NCI-H1092 (cell line): ENCODE data around the gene MBNL1.
"Not testable (repeated sequence)": the region's sequence is repeated elsewhere in the genome, so short reads cannot be mapped to it uniquely, and the experiment has no call there.

Experiments used
- DNase-seq: peaks from one replicate; lab custom pipeline; 2025; lab: John Stamatoyannopoulos, UW

MBNL1 gene

GRCh38 chr3:152319831-152320617 is 51.3 kb downstream of the MBNL1 start:
- no peak for DNase-seq

- no peak for DNase-seq
Observed at GRCh38 chr3:152321200-152321954, 52.6 kb downstream of the MBNL1 start.

- DNase-seq: no peak
Observed at GRCh38 chr3:152321955-152322377, 53.2 kb downstream of the MBNL1 start.

GRCh38 chr3:152322756-152323155 is 54.0 kb downstream of the MBNL1 start:
- no peak for DNase-seq

GRCh38 chr3:152323834-152324233 is 55.1 kb downstream of the MBNL1 start:
- DNase-seq: no peak

GRCh38 chr3:152325136-152325535 is 56.4 kb downstream of the MBNL1 start:
- no peak for DNase-seq

GRCh38 chr3:152327203-152327602 is 58.5 kb downstream of the MBNL1 start:
- DNase-seq: no peak

GRCh38 chr3:152328841-152329240 is 60.1 kb downstream of the MBNL1 start:
- DNase-seq: no peak

- no peak for DNase-seq
Observed at GRCh38 chr3:152330559-152330958, 61.8 kb downstream of the MBNL1 start.

- DNase-seq: no peak
Observed at GRCh38 chr3:152331018-152331541, 62.4 kb downstream of the MBNL1 start.

GRCh38 chr3:152331998-152332397 is 63.3 kb downstream of the MBNL1 start:
- no peak for DNase-seq

- DNase-seq: no peak
Observed at GRCh38 chr3:152333928-152334327, 65.2 kb downstream of the MBNL1 start.

GRCh38 chr3:152334761-152335160 is 66.0 kb downstream of the MBNL1 start:
- no peak for DNase-seq

- DNase-seq: no peak
Observed at GRCh38 chr3:152335273-152335672, 66.5 kb downstream of the MBNL1 start.

GRCh38 chr3:152337337-152337736 is 68.6 kb downstream of the MBNL1 start:
- DNase-seq: not testable (repeated sequence)

- no peak for DNase-seq
Observed at GRCh38 chr3:152338159-152338720, 69.5 kb downstream of the MBNL1 start.

GRCh38 chr3:152339881-152340505 is 71.3 kb downstream of the MBNL1 start:
- no peak for DNase-seq

GRCh38 chr3:152345233-152345632 is 76.5 kb downstream of the MBNL1 start:
- no peak for DNase-seq

- DNase-seq: no peak
Observed at GRCh38 chr3:152346058-152346457, 77.3 kb downstream of the MBNL1 start.

GRCh38 chr3:152346740-152347139 is 78.0 kb downstream of the MBNL1 start:
- DNase-seq: no peak

GRCh38 chr3:152348436-152349177 is 79.9 kb downstream of the MBNL1 start:
- no peak for DNase-seq

- no peak for DNase-seq
Observed at GRCh38 chr3:152349392-152349791, 80.7 kb downstream of the MBNL1 start.
